Stomach (tissue), 9 donors: ENCODE results near the gene DHPS. TPM values are rescaled to one million over a fixed set of nuclear protein-coding genes. Genes with fewer than 3 reads are reported as not detected.

Source experiments
- DNase-seq, 2 donors: peaks; one replicate each; pipeline versions ENCODE4 v3.0.0 to v3.0.0-alpha.2; 2013 to 2019
- H3K27ac ChIP-seq, 5 donors: fragments of 200-600 bp in 4 of 5; sonication (generic) in 4 of 5; one replicate each; pipeline ENCODE4 v1.5.1; 2013 to 2019; ENCODE audit warnings: mild to moderate bottlenecking in 1 of 5, moderate library complexity in 1 of 5
- H3K27me3 ChIP-seq, 3 donors: fragments of 200-600 bp; sonication (generic); one replicate each; pipeline ENCODE4 v1.5.1; 2017 to 2019; ENCODE audit warnings: mixed run types in 1 of 3
- H3K36me3 ChIP-seq, 4 donors: fragments of 200-600 bp; sonication (generic); 1 replicate in 3 of 4; 2 replicates in 1 of 4; pipeline ENCODE4 v1.5.1; 2016 to 2019
- H3K4me1 ChIP-seq, 4 donors: fragments of 200-600 bp; sonication (generic); one replicate each; pipeline ENCODE4 v1.5.1; 2016 to 2019
- H3K4me3 ChIP-seq, 4 donors: fragments of 200-600 bp; sonication (generic) in 3 of 4; one replicate each; pipeline ENCODE4 v1.5.1; 2016 to 2019; ENCODE audit warnings: mild to moderate bottlenecking in 1 of 4
- H3K9me3 ChIP-seq, 4 donors: fragments of 200-600 bp; sonication (generic); one replicate each; pipeline ENCODE4 v1.5.1; 2016 to 2019
- CTCF ChIP-seq, 7 experiments: fragments of 450-650 bp in 4 of 7; fragments of 200-600 bp in 3 of 7; sonication (generic) in 3 of 7; IDR thresholded peaks; one replicate each; pipeline ENCODE4 v1.5.1; 2016 to 2019; ENCODE audit warnings: antibody characterized with exemption in 7 of 7, control low read depth in 2 of 7, mild to moderate bottlenecking in 1 of 7
- EP300 ChIP-seq: sonication (generic); formaldehyde crosslinking; IDR thresholded peaks from one replicate; pipeline ENCODE4 v1.6.1; 2017; ENCODE audit warnings: antibody characterized with exemption
- POLR2A ChIP-seq, 4 donors: fragments of 450-650 bp; IDR thresholded peaks; one replicate each; pipeline ENCODE4 v1.6.1; 2016; ENCODE audit warnings: antibody characterized with exemption in 4 of 4, control low read depth in 2 of 4, mild to moderate bottlenecking in 1 of 4, moderate library complexity in 1 of 4
- POLR2AphosphoS5 ChIP-seq, 3 donors: sonication (generic); formaldehyde crosslinking; IDR thresholded peaks; one replicate each; pipeline ENCODE4 v1.6.1; 2016; ENCODE audit warnings: antibody characterized with exemption in 3 of 3
- WGBS, 5 donors: extraction: QIAGEN DNeasy Blood & Tissue Kit in 3 of 5; methylation state at CpG; one replicate each; pipeline versions ENCODE4 v1.1.5 to v1.1.7; 2013 to 2018; 5-methylcytosine and 5-hydroxymethylcytosine counted together
- intact Hi-C: fragments of 100-400 bp; cut with DNase I; formaldehyde crosslinking; loops from one replicate; pipeline ENCODE4 v1.15.1; 2023; ENCODE audit warnings: low total_unique reads
- polyA plus RNA-seq, 3 donors: library from polyadenylated mRNA; stranded (reverse); fragments of 200-250 nt; gene quantifications; one replicate each; pipeline ENCODE4 v1.2.3, GENCODE V29; 2013
- total RNA-seq, 5 donors: library from RNA; depleted of rRNA; stranded (reverse); fragments of >200 nt; gene quantifications; one replicate each; pipeline versions ENCODE4 v1.1.0 to v1.2.3, GENCODE V29; 2014 to 2016
- donor health status: healthy with polysubstance abuse.
- donor health status: Bipolar disorder and iron deficiency.
- donor health status: healthy.

Gene DHPS
- total and polyA plus RNA-seq, 8 donors = 51.7 to 287 (median 75.5) TPM

DNA sequence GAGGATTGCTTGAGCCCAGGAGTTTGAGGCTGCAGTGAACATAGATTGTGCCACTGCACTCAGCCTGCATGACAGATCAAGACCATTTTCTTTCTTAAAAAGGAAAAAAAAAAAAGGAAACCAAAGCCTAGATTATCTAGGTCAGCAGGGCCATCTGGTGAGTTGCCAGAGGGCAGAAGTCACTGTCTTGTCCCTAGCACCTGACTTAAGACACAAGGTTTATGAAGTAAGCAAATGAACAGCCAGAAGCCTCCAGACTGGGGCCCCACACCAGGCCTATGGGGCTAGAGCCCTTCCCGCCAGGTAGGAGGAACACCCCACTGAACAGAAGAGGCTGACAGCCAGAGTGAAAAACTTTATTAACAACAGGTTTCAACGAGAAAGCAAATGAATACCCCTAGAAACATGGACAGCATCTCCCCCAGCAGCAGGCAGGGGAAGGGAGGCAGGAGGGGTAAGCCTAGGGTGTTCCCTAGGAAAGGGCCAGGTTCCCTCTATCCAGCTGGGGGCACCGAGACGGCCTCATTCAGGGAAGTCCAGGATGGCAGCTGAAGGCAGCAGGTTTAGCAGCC is 13.9 kb downstream of the DHPS start:
- H3K27ac ChIP-seq = peak overlapping the region in 3 of 5 donors; percentile 94 to 96 (median 96)
- intact Hi-C loops = no loop called here

GRCh38 chr19:12666265-12667048 is 15.2 kb downstream of the DHPS start, which contains the start of the genes MAN2B1 and WDR83:
Gene MAN2B1, minus strand, starts transcription at chr19:12666742. Its CDS starts 41 bp downstream, at chr19:12666701.
Gene WDR83, plus strand, starts transcription at chr19:12666807. Its CDS starts 2,984 bp downstream, at chr19:12669791.
- no peaks in the 10 kb centered on the region for H3K27me3 ChIP-seq
- H3K36me3 ChIP-seq = peaks cover 22 to 46% (median 40%) of the 10 kb centered on the region in 4 donors
- no peaks in the 10 kb centered on the region for H3K9me3 ChIP-seq
- peak within 1 kb of the TSS; percentile 74 to 89 (median 82) for H3K4me3 ChIP-seq
- intact Hi-C loops = no loop called here
- H3K27ac ChIP-seq = peak within 1 kb of the TSS; percentile 68 to 87 (median 83)
- peaks cover 33 to 61% (median 57%) of the 10 kb centered on the region in 4 donors for H3K4me1 ChIP-seq
- peak; percentile 81 to 93 for DNase-seq
- WGBS, 5 donors = 0 to 2% (median 1%) methylated on average over 23 to 46 of the region's 46 CpGs
- TF ChIP-seq EP300 (no peak), POLR2AphosphoS5 (IDR thresholded peaks at IDR 0.05) (peak in 1 of 3 donors; percentile 18)

More for the DNA sequence above, 13.9 kb downstream of the DHPS start:
- Histone ChIP-seq H3K36me3 (peaks cover 15 to 39% (median 36%) of the 10 kb centered on the region in 4 donors), H3K27me3 (no peaks in the 10 kb centered on the region), H3K4me1 (peaks cover 33 to 73% (median 60%) of the 10 kb centered on the region in 4 donors), H3K9me3 (no peaks in the 10 kb centered on the region), H3K4me3 (peak overlapping the region; percentile 78 to 97 (median 88))
- no peak for DNase-seq
- no peak for TF ChIP-seq CTCF (IDR thresholded peaks at IDR 0.05)
- no peak for TF ChIP-seq EP300
- TF ChIP-seq POLR2A (IDR thresholded peaks at IDR 0.05) = no peak
- TF ChIP-seq POLR2AphosphoS5 (IDR thresholded peaks at IDR 0.05) = no peak
- 67 to 82% (median 75%) methylated on average over 4 of the region's 4 CpGs for WGBS, 5 donors

- no peak for DNase-seq
- Histone ChIP-seq H3K4me1 (peaks cover 31 to 57% (median 52%) of the 10 kb centered on the region in 4 donors), H3K4me3 (peak overlapping the region; percentile 74 to 89 (median 82)), H3K9me3 (no peaks in the 10 kb centered on the region), H3K27me3 (no peaks in the 10 kb centered on the region), H3K36me3 (peaks cover 29 to 53% (median 47%) of the 10 kb centered on the region in 4 donors), H3K27ac (peak overlapping the region in 4 of 5 donors; percentile 78 to 87 (median 84))
- TF ChIP-seq POLR2A (IDR thresholded peaks at IDR 0.05) = no peak
- no peak for TF ChIP-seq EP300
- no peak for TF ChIP-seq POLR2AphosphoS5 (IDR thresholded peaks at IDR 0.05)
- TF ChIP-seq CTCF (IDR thresholded peaks at IDR 0.05) = no peak
- WGBS, 5 donors = 33 to 46% (median 43%) methylated on average over 8 to 12 of the region's 12 CpGs
- intact Hi-C loops = no loop called here
Measured at GRCh38 chr19:12665671-12666264, 15.9 kb downstream of the DHPS start.

DNA sequence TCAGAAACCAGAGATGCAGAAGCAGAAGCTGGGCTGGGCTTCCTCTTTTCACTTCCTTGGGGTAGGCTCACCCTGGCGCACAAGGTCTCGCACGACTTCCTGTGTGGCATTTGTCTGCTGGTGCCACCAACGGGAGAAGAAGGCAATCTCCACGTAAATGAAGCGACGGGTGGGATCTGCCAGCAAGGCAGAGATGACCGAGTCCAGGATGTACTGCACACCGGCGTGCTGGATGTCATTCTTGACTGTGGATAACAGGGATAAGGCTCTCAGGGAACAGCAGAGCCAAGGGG is 16.5 kb downstream of the DHPS start:
- WGBS, 5 donors = 72 to 90% (median 82%) methylated on average over 10 of the region's 10 CpGs
- H3K27me3 ChIP-seq = no peaks in the 10 kb centered on the region
- peaks cover 26 to 52% (median 46%) of the 10 kb centered on the region in 4 donors for H3K4me1 ChIP-seq
- H3K36me3 ChIP-seq = peaks cover 30 to 58% (median 52%) of the 10 kb centered on the region in 4 donors
- peak overlapping the region in 2 of 4 donors; percentile 74 to 84 for H3K4me3 ChIP-seq
- H3K9me3 ChIP-seq = no peaks in the 10 kb centered on the region
- TF ChIP-seq POLR2A (IDR thresholded peaks at IDR 0.05) (no peak), POLR2AphosphoS5 (IDR thresholded peaks at IDR 0.05) (no peak), CTCF (IDR thresholded peaks at IDR 0.05) (no peak)
- peak; percentile 47 to 64 for DNase-seq
- intact Hi-C loops = no loop called here
- peak overlapping the region in 2 of 5 donors; percentile 83 to 87 for H3K27ac ChIP-seq
